Measurements from ENCODE around the gene TRIM41. TPM values are rescaled to one million over a fixed set of nuclear protein-coding genes. Genes with fewer than 3 reads are reported as not detected.

The TRIM41 gene
- total and polyA plus RNA-seq, 9 of the 15 experiments (the other 6 are each of a cell fraction or from before 2014, with no cell fraction given) = 1.8 to 47.6 (median 20.9) TPM

GRCh38 chr5:181219262-181220177, 3.6 kb upstream of the TRIM41 start (continued):
- TF ChIP-seq RREB1 (CRISPR knock-in tag; IDR thresholded peaks at IDR 0.05) (no peak), CEBPG (CRISPR knock-in tag; IDR thresholded peaks at IDR 0.05) (peak; percentile 29; the same call in 1 of the 2 replicates), CEBPG (tag; conservative IDR thresholded peaks at IDR 0.05 in 1 of 2, IDR thresholded peaks at IDR 0.05 in 1 of 2) (peak in 1 of 2 experiments; percentile 74; a peak in 2 of 4 replicates), ETV1 (tag; conservative IDR thresholded peaks at IDR 0.05; ENCODE audit: low read depth) (no peak), SRSF9 (IDR thresholded peaks at IDR 0.05; ENCODE audit: borderline replicate concordance, low read depth, low read length) (no peak), HNRNPUL1 (IDR thresholded peaks at IDR 0.05; ENCODE audit: low read length) (no peak)

All from K562 (cell line).